Activated CD8-positive, alpha-beta memory T cell treated with anti-CD3 and anti-CD28 coated beads, Interleukin-2, amount 50 U/mL, for 4 hours (primary cell): ENCODE measurements around the gene SH2D2A.

Source experiments
- DNase-seq: peaks from one replicate; pipeline ENCODE4 v3.0.0-alpha.2; 2020

SH2D2A gene

GRCh38 chr1:156822680-156823079 lies 6.0 kb upstream of the SH2D2A start:
- no peak for DNase-seq

- DNase-seq = peak; percentile 51
Measured at GRCh38 chr1:156821801-156822200, 5.2 kb upstream of the SH2D2A start.

GRCh38 chr1:156815961-156816422 lies 656 bp downstream of the SH2D2A start:
- peak; percentile 35 for DNase-seq

GRCh38 chr1:156815307-156815826 lies 1.3 kb downstream of the SH2D2A start:
- no peak for DNase-seq

GRCh38 chr1:156814571-156815260 lies 1.9 kb downstream of the SH2D2A start:
- DNase-seq = peak; percentile 61

- peak; percentile 85 for DNase-seq
Measured at GRCh38 chr1:156813750-156814570, 2.7 kb downstream of the SH2D2A start.

- DNase-seq = no peak
Measured at GRCh38 chr1:156813298-156813697, 3.4 kb downstream of the SH2D2A start.

GRCh38 chr1:156812293-156812990 lies 4.2 kb downstream of the SH2D2A start:
- DNase-seq = no peak

GRCh38 chr1:156811168-156811567 lies 5.5 kb downstream of the SH2D2A start:
- no peak for DNase-seq

- no peak for DNase-seq
Measured at GRCh38 chr1:156809711-156810366, 6.8 kb downstream of the SH2D2A start.

- no peak for DNase-seq
Measured at GRCh38 chr1:156809281-156809680, 7.4 kb downstream of the SH2D2A start.

GRCh38 chr1:156808186-156809030 lies 8.2 kb downstream of the SH2D2A start:
- DNase-seq = no peak

GRCh38 chr1:156807627-156808026 lies 9.0 kb downstream of the SH2D2A start:
- DNase-seq = no peak

- no peak for DNase-seq
Measured at GRCh38 chr1:156806512-156807440, 9.9 kb downstream of the SH2D2A start.

- no peak for DNase-seq
Measured at GRCh38 chr1:156805766-156806511, 10.7 kb downstream of the SH2D2A start.

- DNase-seq = no peak
Measured at GRCh38 chr1:156804572-156805243, 11.9 kb downstream of the SH2D2A start.

- no peak for DNase-seq
Measured at GRCh38 chr1:156804026-156804425, 12.6 kb downstream of the SH2D2A start.

GRCh38 chr1:156803086-156803851 lies 13.4 kb downstream of the SH2D2A start:
- DNase-seq = peak; percentile 25
